HG03575 (cell line): Measurements from ENCODE around the gene KLK12.

ENCODE experiments used
- ATAC-seq: cut with Tn5 transposase; IDR thresholded peaks from one replicate; pipeline ENCODE4 v1.9.1; 2021; ENCODE audit not compliant: unreplicated experiment, insufficient number of reproducible peaks, low FRiP score; ENCODE audit errors: extremely low read depth

Gene KLK12

GRCh38 chr19:51034704-51035103 lies at the start of gene KLK12:
KLK12 (minus strand) TSS chr19:51035002; CDS start chr19:51034621, 381 bp downstream.
- no peak for ATAC-seq

GRCh38 chr19:51084505-51084904 lies 49.7 kb upstream of the KLK12 start:
- ATAC-seq, result no peak

DNA sequence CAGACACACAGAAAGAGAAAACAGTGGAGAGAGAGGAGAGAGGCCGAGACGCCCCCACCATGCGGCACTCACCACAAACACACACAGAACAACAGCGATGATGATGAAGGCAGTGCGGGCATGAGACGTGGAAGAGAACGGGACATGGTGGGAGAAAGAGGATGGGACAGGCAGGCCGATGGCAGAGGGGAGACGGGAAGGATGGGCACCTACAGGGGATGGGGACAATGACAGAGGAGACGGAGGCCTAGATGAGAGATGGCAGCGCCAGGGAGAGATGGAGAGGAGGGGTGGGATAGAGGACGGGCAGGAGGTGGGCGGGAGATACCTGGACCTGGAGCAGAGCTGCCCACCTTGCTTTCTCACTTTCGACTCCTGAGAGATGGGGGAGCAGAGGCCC lies 49.0 kb upstream of the KLK12 start:
- no peak for ATAC-seq

DNA sequence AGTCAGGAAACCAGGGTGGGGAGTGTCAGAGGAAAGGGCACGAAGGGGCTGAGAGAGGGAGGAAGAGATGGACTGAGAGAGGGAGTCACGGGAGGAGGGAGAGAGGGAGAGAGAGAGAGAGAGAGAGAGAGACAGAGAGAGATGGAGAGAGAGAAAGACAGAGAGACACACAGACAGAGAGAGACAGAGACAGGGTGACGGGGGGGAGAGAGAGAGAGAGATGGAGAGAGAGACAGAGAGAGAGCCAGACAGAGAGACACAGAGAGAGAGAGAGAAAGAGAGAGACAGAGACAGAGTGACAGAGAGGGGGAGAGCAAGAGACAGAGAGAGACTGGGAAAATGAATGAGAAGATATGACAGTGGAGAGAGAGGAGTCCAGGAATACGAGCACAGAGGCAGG lies 48.4 kb upstream of the KLK12 start:
- no peak for ATAC-seq

DNA sequence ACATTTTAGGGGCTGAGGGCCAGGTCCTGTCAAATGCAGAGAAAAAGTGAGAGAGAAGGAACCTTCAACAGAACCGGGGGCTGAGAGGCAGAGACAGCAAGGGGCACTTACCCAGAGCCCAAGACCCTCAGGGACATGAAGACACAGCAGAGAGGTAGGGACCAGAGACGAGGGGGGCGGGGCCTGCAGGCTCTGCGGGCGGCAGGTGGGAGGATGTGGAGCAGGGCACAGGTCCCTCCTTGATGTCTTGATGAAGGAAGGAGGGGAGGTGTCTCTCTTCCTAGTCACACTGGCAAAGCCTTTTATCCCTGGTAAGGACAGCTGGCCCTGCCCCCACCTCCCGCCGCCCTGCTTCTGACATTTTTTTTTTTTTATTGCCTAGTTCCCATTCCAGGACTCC lies 47.8 kb upstream of the KLK12 start, which contains the start of gene KLK14:
Gene KLK14 (minus strand): TSS at position 277 of the 400 bp plus-strand sequence. CDS start 273 bp downstream, at position 4.
- ATAC-seq, result no peak

- no peak for ATAC-seq
Observed at GRCh38 chr19:51081476-51081875, 46.7 kb upstream of the KLK12 start.

- ATAC-seq, result no peak
Observed at GRCh38 chr19:51079481-51080110, 44.8 kb upstream of the KLK12 start.

DNA sequence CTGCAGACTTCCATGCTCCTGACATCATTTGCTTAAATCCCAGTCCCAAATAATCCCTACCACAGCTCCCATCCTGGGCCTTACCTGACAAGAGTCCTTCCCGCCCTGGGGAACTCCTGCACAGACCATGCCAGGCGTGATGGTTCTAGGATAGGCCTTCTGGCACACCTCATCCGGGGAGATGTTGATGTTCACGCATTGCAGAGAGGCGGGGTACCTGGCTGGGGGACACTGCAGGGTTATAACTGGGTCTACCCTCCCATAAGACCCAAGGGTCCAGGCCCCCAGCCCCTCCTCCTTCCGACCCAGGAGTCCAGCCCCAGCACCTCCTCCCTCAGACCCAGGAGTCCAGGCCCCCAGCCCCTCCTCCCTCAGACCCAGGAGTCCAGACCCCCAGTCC lies 43.9 kb upstream of the KLK12 start:
- no peak for ATAC-seq

GRCh38 chr19:51078104-51078503 lies 43.3 kb upstream of the KLK12 start:
- no peak for ATAC-seq

GRCh38 chr19:51076631-51077213 lies 41.9 kb upstream of the KLK12 start:
- no peak for ATAC-seq

DNA sequence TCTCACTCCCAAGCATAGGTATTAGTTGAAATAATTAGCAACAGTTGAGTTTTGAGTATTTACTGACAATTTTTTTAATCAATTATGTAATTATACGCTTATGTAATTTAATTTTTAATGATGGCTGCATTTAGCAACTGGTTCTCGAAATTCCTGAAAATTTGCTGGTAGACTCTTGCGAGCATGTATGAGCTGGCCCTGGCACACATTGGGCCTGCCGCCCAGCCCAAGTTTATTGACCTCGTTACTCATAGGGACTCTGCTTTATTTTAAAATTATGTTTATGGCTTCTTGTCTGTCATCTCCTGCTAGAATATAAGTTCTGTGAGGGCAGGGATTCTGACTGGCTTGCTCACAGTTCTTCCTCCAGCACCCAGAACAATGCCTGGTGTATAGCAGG lies 41.2 kb upstream of the KLK12 start:
- no peak for ATAC-seq

- ATAC-seq, result no peak
Observed at GRCh38 chr19:51071095-51071405, 36.2 kb upstream of the KLK12 start.

GRCh38 chr19:51070334-51071094 lies 35.7 kb upstream of the KLK12 start:
- no peak for ATAC-seq

DNA sequence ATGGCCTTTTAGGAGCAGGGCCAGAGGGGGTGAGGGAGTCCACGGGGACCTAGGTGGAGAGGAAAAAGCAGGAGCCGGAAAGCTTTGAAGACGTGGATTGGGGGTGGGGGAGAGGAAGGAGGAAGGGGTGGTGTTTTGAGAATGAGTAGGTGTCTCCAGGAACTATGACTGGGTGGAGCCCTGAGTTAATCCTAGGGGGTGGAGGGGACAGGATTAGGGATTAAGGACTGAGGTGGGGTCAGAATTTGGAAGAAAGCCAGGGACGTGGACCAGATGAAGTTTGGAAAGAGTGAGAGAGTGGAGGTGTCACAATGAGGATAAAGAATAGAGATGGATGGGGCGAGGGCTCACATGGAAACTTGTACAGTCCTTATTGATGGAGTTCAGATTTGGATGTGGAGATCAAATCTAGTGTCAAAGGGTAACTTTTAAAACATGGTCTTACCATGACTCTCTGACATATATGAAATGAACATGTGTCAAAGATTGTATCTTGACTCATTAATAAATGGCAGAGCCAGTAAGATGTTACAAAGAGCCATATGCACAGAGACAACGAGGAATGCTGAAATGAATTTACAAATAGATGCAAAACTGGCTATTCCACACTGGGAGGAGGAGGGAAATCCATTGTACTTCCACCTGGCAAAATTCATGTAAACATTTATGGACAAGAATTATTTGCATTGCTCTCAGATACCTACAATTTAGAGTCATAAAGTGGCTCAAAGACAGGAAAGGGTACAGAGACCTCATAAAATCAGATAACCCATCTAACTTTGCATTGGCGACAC lies 31.8 kb upstream of the KLK12 start:
- no peak for ATAC-seq

DNA sequence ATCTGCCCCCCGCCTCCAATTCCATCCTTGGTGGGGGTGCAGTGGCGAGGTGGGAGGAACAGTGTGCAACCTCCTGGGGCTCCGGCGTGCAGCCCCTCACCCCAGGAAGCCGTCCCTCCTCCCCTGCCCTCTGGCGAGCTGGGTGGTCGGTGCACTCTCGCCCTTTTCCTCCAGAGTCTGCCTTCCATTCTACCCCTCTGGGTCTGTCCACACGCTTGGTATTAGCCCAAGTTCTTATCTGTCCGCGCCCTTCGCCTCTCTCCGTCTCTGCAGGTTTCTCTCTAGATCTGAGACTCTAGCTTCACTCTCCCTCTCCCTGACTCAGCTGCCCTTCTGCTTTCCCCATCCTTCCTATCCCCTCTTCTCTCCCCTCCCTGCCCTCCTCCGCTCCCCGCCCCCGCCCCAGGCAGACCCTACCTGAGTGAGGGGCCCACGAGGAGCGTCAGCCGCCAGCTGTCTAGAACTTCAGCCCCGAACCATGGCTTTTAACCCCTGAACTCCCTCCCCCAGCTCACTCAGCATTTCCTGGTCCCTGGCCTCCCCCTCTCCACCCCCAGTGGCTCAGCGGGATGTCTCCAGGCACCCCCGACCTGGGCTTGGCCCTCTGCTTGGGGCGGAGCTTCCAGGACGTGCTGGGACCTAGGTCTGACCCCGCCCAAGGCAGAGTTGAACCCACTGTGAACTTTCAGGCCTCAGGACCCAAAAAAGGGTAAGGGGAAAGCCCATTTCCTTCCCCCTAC lies 30.6 kb upstream of the KLK12 start:
- ATAC-seq, result no peak

- ATAC-seq, result no peak
Observed at GRCh38 chr19:51064534-51065220, 29.9 kb upstream of the KLK12 start, which contains the start of gene KLK13. KLK13 (minus strand) TSS chr19:51065092; CDS start chr19:51065067, 25 bp downstream.

DNA sequence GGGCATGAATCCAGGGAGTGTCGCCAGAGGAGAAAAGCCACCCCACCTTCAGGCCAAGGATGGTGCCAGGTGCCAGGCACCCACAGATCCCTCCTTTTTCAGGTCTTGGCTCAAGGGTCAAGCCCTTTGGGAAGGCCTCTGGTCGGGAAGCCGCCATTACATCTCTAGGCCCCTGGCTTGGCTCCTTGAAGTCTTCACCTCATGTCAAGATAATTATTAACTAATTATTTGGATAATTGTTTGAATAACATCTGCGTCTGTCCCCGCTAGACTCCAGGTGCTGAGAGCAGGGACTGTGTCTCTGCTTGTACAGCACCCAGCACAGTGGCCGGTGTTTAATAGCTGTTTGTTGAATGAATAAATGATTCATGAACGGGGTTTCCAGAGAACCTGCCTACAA lies 28.9 kb upstream of the KLK12 start:
- no peak for ATAC-seq

- no peak for ATAC-seq
Observed at GRCh38 chr19:51060973-51061372, 26.2 kb upstream of the KLK12 start.
